ENCODE results near the gene RND3. TPM values are rescaled to one million over a fixed set of nuclear protein-coding genes. Genes with fewer than 3 reads are reported as not detected.

The RND3 gene
- total and polyA plus RNA-seq, 2 of the 13 experiments (the other 11 are each of a cell fraction or from before 2014, with no cell fraction given): 0.13 to 0.42 TPM

DNA sequence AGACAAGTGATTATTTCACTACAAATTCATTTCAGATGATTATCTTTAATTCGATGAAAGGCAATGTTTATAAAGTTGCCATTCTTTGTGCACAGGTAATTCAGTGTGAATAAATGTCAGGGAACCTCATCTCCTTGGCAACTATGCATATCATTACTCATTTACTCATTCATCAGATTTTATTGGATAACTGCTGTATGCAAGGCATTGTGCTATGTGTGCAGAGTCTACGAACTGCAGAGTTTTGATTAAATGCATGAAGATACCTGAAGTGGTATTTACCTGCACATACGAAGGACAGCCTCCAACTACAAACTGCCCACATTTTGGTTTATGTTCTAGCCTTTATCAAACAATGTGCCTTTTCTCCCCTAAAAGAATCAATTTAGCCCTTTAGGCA, 3.5 kb downstream of the RND3 start:
- H4K20me1 ChIP-seq (ENCODE audit: insufficient read depth, low read length): no peaks in the 10 kb centered on the region
- H3K9me3 ChIP-seq (ENCODE audit: low read length): no peaks in the 10 kb centered on the region
- H3K79me2 ChIP-seq (ENCODE audit: insufficient read depth, low read length): no peaks in the 10 kb centered on the region
- BruUV-seq (replicated peaks): no TSS peak
- intact Hi-C loops (cut with micrococcal nuclease; ENCODE audit: unreplicated experiment) (no loop called here), in situ Hi-C loops (cut with HindIII; ENCODE audit: extremely low pct_ligation_motif_present, low pct_unique_long_range_greater_than_20kb) (no loop called here)
- no peak overlapping the region for H2AFZ ChIP-seq (ENCODE audit: low read length)
- TF ChIP-seq STAT5B (CRISPR knock-in tag; IDR thresholded peaks at IDR 0.05): no peak
- no peak for TF ChIP-seq ZNF17 (CRISPR knock-in tag; IDR thresholded peaks at IDR 0.05)
- no peak for TF ChIP-seq ZNF816 (CRISPR knock-in tag; IDR thresholded peaks at IDR 0.05; ENCODE audit: borderline replicate concordance)
- no peak for TF ChIP-seq NCOA1 (CRISPR knock-in tag; IDR thresholded peaks at IDR 0.05)
- TF ChIP-seq ZSCAN29 (CRISPR knock-in tag; conservative IDR thresholded peaks at IDR 0.05): no peak
- ChIA-PET POLR2A (no interaction called here), CTCF (ENCODE audit: low intra/inter-chr PET ratio, low total read pairs) (no interaction called here)
- WGBS (ENCODE audit: low lambda C conversion rate): 47% methylated on average over 3 of the region's 3 CpGs
- FAIRE-seq (no peak), DNase-seq (ENCODE audit: low spot score) (no peak), ATAC-seq (no peak)
- H3K4me3 ChIP-seq (replicated peaks in 1 of 3; ENCODE audit: insufficient read depth in 1 of 3, low read depth in 2 of 3, low read length in 3 of 3): no peak overlapping the region
- H3K36me3 ChIP-seq (replicated peaks in 1 of 2; ENCODE audit: control insufficient read depth in 1 of 2, insufficient read depth in 2 of 2, low read length in 2 of 2): no peaks in the 10 kb centered on the region
- H3K4me1 ChIP-seq (ENCODE audit: insufficient read depth, low read length): peaks cover 21% of the 10 kb centered on the region
- peaks cover 6 to 31% of the 10 kb centered on the region in 2 experiments; a peak in 4 of 5 replicates for H3K27me3 ChIP-seq (ENCODE audit: control insufficient read depth in 1 of 2, insufficient read depth in 2 of 2, low read length in 2 of 2)
- H3K9ac ChIP-seq (ENCODE audit: insufficient read depth, low read depth, low read length): no peak overlapping the region
- H3K4me2 ChIP-seq (ENCODE audit: low read depth, low read length): no peak overlapping the region
- no peak overlapping the region for H3K27ac ChIP-seq (ENCODE audit: extremely low read length, insufficient read depth, low read length)

- no peak for TF ChIP-seq ZNF777 (CRISPR knock-in tag; IDR thresholded peaks at IDR 0.05)
- TF ChIP-seq PRDM10 (CRISPR knock-in tag; IDR thresholded peaks at IDR 0.05; ENCODE audit: low read depth): no peak
- no peak for TF ChIP-seq SMAD3 (CRISPR knock-in tag; IDR thresholded peaks at IDR 0.05)
- TF ChIP-seq ZBTB7A (CRISPR knock-in tag; IDR thresholded peaks at IDR 0.05): no peak
- no peak for TF ChIP-seq TEAD2 (CRISPR knock-in tag; IDR thresholded peaks at IDR 0.05)
- CTCF ChIA-PET (ENCODE audit: low intra/inter-chr PET ratio, low total read pairs): no interaction called here
- Histone ChIP-seq H4K20me1 (ENCODE audit: insufficient read depth, low read length) (no peaks in the 10 kb centered on the region), H3K4me1 (ENCODE audit: insufficient read depth, low read length) (peaks cover 21% of the 10 kb centered on the region), H3K79me2 (ENCODE audit: insufficient read depth, low read length) (no peaks in the 10 kb centered on the region), H3K9ac (ENCODE audit: insufficient read depth, low read depth, low read length) (no peak overlapping the region), H3K4me2 (ENCODE audit: low read depth, low read length) (no peak overlapping the region), H3K4me3 (replicated peaks in 1 of 3; ENCODE audit: insufficient read depth in 1 of 3, low read depth in 2 of 3, low read length in 3 of 3) (no peak overlapping the region), H3K27ac (ENCODE audit: extremely low read length, insufficient read depth, low read length) (no peak overlapping the region), H3K9me3 (ENCODE audit: low read length) (no peaks in the 10 kb centered on the region), H3K27me3 (ENCODE audit: control insufficient read depth in 1 of 2, insufficient read depth in 2 of 2, low read length in 2 of 2) (peaks cover 6 to 31% of the 10 kb centered on the region in 2 experiments; a peak in 4 of 5 replicates), H2AFZ (ENCODE audit: low read length) (no peak overlapping the region), H3K36me3 (replicated peaks in 1 of 2; ENCODE audit: control insufficient read depth in 1 of 2, insufficient read depth in 2 of 2, low read length in 2 of 2) (no peaks in the 10 kb centered on the region)
- in situ Hi-C loops (cut with HindIII; ENCODE audit: extremely low pct_ligation_motif_present, low pct_unique_long_range_greater_than_20kb) (no loop called here), intact Hi-C loops (cut with micrococcal nuclease; ENCODE audit: unreplicated experiment) (no loop called here)
- FAIRE-seq: no peak
- no peak for ATAC-seq
- WGBS (ENCODE audit: low lambda C conversion rate): 91% methylated on average over 1 of the region's 1 CpG
- DNase-seq (ENCODE audit: low spot score): no peak
- POLR2A ChIA-PET: no interaction called here
- no TSS peak for BruUV-seq (replicated peaks)
These were observed 3.9 kb downstream of the RND3 start for GRCh38 chr2:150483532-150483931.

Data from HepG2 (cell line).